H1 (cell line): ENCODE results near the gene FARS2. TPM values are rescaled to one million over a fixed set of nuclear protein-coding genes. Genes with fewer than 3 reads are reported as not detected.

ENCODE experiments used
- CTCF ChIA-PET: fragments of 300-600 bp; sonication (Branson Sonifier 250); formaldehyde crosslinking; loops from one replicate; lab custom pipeline; 2021; ENCODE audit not compliant: partially characterized antibody; lab: Charles Lee
- POLR2A ChIA-PET: fragments of 300-600 bp; sonication (Branson Sonifier 250); formaldehyde crosslinking; loops from one replicate; lab custom pipeline; 2021; ENCODE audit warnings: inconsistent platforms; ENCODE audit not compliant: partially characterized antibody; lab: Charles Lee
- DNase-seq, 2 experiments: peaks; one replicate each; pipeline versions ENCODE4 v3.0.0 to v3.0.0-alpha.2; 2010 to 2022; ENCODE audit warnings: low spot score in 2 of 2, low read depth in 1 of 2, mixed read lengths in 1 of 2
- FAIRE-seq: peaks from 2 replicates; lab custom pipeline; 2011; peaks lifted over from hg19 to GRCh38; lab: Jason Lieb, UNC
- H2AFZ ChIP-seq: 2 replicates; pipeline ENCODE4 v1.8.1; 2012; ENCODE audit warnings: low read length, inconsistent platforms
- H2AK5ac ChIP-seq: 2 replicates; pipeline ENCODE4 v1.6.1; 2013; ENCODE audit warnings: low read depth, low read length
- H2BK120ac ChIP-seq: replicated peaks from 2 replicates; pipeline ENCODE3; 2013; ENCODE audit warnings: low read depth, low read length, inconsistent platforms
- H2BK12ac ChIP-seq: 2 replicates; pipeline ENCODE4 v1.6.1; 2013; ENCODE audit warnings: low read depth, low read length
- H2BK15ac ChIP-seq: 2 replicates; pipeline ENCODE4 v1.6.1; 2013; ENCODE audit warnings: low read length
- H2BK20ac ChIP-seq: 2 replicates; pipeline ENCODE4 v1.6.1; 2013; ENCODE audit warnings: low read length
- H2BK5ac ChIP-seq: 2 replicates; pipeline ENCODE4 v1.6.1; 2013; ENCODE audit warnings: low read depth, low read length
- H3K14ac ChIP-seq: 2 replicates; pipeline ENCODE4 v1.6.1; 2013; ENCODE audit warnings: inconsistent platforms; ENCODE audit not compliant: insufficient read length
- H3K18ac ChIP-seq: 2 replicates; pipeline ENCODE4 v1.6.1; 2013; ENCODE audit warnings: low read length; ENCODE audit errors: extremely low read depth
- H3K23ac ChIP-seq: 2 replicates; pipeline ENCODE4 v1.6.1; 2013; ENCODE audit warnings: inconsistent platforms; ENCODE audit not compliant: insufficient read length
- H3K23me2 ChIP-seq: 2 replicates; pipeline ENCODE4 v1.6.1; 2013; ENCODE audit warnings: low read depth, low read length
- H3K27ac ChIP-seq: 2 replicates; pipeline ENCODE4 v1.6.1; 2011; ENCODE audit warnings: low read depth, low read length, inconsistent platforms
- H3K27me3 ChIP-seq, 4 experiments: replicated peaks in 1 of 4; 1 replicate in 1 of 4; 2 replicates in 3 of 4; pipeline versions ENCODE4 v1.6.1 to v1.8.1; 2011 to 2013; ENCODE audit warnings: low read length in 3 of 4, mild to moderate bottlenecking in 3 of 4, inconsistent platforms in 2 of 4, mixed read lengths in 2 of 4, moderate library complexity in 1 of 4; ENCODE audit not compliant: control insufficient read depth in 3 of 4, insufficient read depth in 3 of 4; ENCODE audit errors: extremely low read depth in 1 of 4
- H3K36me3 ChIP-seq, 4 experiments: 2 replicates each; pipeline versions ENCODE4 v1.6.1 to v1.8.1; 2011 to 2013; ENCODE audit warnings: mild to moderate bottlenecking in 4 of 4, low read length in 3 of 4, moderate library complexity in 2 of 4, control low read depth in 1 of 4, inconsistent platforms in 1 of 4; ENCODE audit not compliant: insufficient read depth in 4 of 4, control insufficient read depth in 2 of 4
- H3K4ac ChIP-seq: replicated peaks from 2 replicates; pipeline ENCODE3; 2013; ENCODE audit warnings: low read length, low read depth, mixed read lengths, inconsistent platforms; ENCODE audit not compliant: insufficient read length
- H3K4me1 ChIP-seq, 4 experiments: replicated peaks in 1 of 4; 1 replicate in 1 of 4; 2 replicates in 3 of 4; pipeline versions ENCODE4 v1.6.1 to v1.8.1; 2011 to 2013; ENCODE audit warnings: low read length in 3 of 4, inconsistent platforms in 2 of 4, mixed read lengths in 1 of 4; ENCODE audit not compliant: insufficient read depth in 4 of 4, control insufficient read depth in 3 of 4
- H3K4me2 ChIP-seq, 2 experiments: 2 replicates each; pipeline versions ENCODE4 v1.6.1 to v1.8.1; 2011 to 2013; ENCODE audit warnings: low read depth in 2 of 2, low read length in 2 of 2, control low read depth in 1 of 2, inconsistent platforms in 1 of 2, mild to moderate bottlenecking in 1 of 2; ENCODE audit not compliant: insufficient read depth in 1 of 2
- H3K4me3 ChIP-seq, 4 experiments: fragments of 200-600, 300-600 bp in 1 of 4; sonication (generic), shearing (Covaris generic), sonication (Bioruptor Twin) in 1 of 4; 2 replicates each; pipeline versions ENCODE4 v1.5.1 to v1.8.1; 2011 to 2016; ENCODE audit warnings: low read length in 4 of 4, low read depth in 3 of 4, control low read depth in 2 of 4, inconsistent platforms in 2 of 4, mild to moderate bottlenecking in 2 of 4, mixed read lengths in 1 of 4, moderate library complexity in 1 of 4; ENCODE audit not compliant: insufficient read depth in 2 of 4; ENCODE audit errors: extremely low read depth in 1 of 4
- H3K56ac ChIP-seq: replicated peaks from 2 replicates; pipeline ENCODE3; 2013; ENCODE audit warnings: low read depth, mild to moderate bottlenecking, mixed read lengths, low read length, inconsistent platforms; ENCODE audit not compliant: insufficient read length
- H3K79me1 ChIP-seq: 2 replicates; pipeline ENCODE4 v1.6.1; 2013; ENCODE audit warnings: low read depth, low read length, control low read depth
- H3K79me2 ChIP-seq, 2 experiments: 2 replicates each; pipeline versions ENCODE4 v1.6.1 to v1.8.1; 2012 to 2013; ENCODE audit warnings: low read length in 2 of 2, mild to moderate bottlenecking in 2 of 2, inconsistent platforms in 1 of 2; ENCODE audit not compliant: insufficient read depth in 2 of 2, control insufficient read depth in 1 of 2
- H3K9ac ChIP-seq, 4 experiments: replicated peaks in 1 of 4; 1 replicate in 1 of 4; 2 replicates in 3 of 4; pipeline versions ENCODE4 v1.6.1 to v1.8.1; 2011 to 2013; ENCODE audit warnings: low read depth in 3 of 4, low read length in 3 of 4, control low read depth in 2 of 4, mild to moderate bottlenecking in 2 of 4, moderate library complexity in 2 of 4, inconsistent platforms in 1 of 4; ENCODE audit errors: extremely low read depth in 1 of 4
- H3K9me3 ChIP-seq, 2 experiments: 2 replicates each; pipeline versions ENCODE4 v1.6.1 to v1.8.1; 2012 to 2013; ENCODE audit warnings: mild to moderate bottlenecking in 2 of 2, moderate library complexity in 2 of 2, control low read depth in 1 of 2, inconsistent platforms in 1 of 2, low read depth in 1 of 2, low read length in 1 of 2, mixed read lengths in 1 of 2; ENCODE audit not compliant: insufficient read depth in 2 of 2
- H4K20me1 ChIP-seq, 2 experiments: replicated peaks in 1 of 2; 2 replicates each; pipeline versions ENCODE3 to v1.8.1; 2011 to 2013; ENCODE audit warnings: inconsistent platforms in 2 of 2, low read length in 2 of 2, mild to moderate bottlenecking in 1 of 2; ENCODE audit not compliant: insufficient read depth in 2 of 2, control insufficient read depth in 1 of 2
- H4K5ac ChIP-seq: 2 replicates; pipeline ENCODE4 v1.6.1; 2013; ENCODE audit warnings: low read length, low read depth, mixed read lengths, inconsistent platforms; ENCODE audit not compliant: insufficient read length
- H4K8ac ChIP-seq: 2 replicates; pipeline ENCODE4 v1.8.0; 2013; ENCODE audit warnings: mild to moderate bottlenecking, moderate library complexity, low read length, inconsistent platforms; ENCODE audit not compliant: insufficient read depth; ENCODE audit errors: extremely low read depth
- H4K91ac ChIP-seq: replicated peaks from 2 replicates; pipeline ENCODE3; 2013; ENCODE audit warnings: low read length, mixed read lengths, inconsistent platforms; ENCODE audit not compliant: insufficient read length
- BRCA1 ChIP-seq: IDR thresholded peaks from 2 replicates; pipeline ENCODE4 v1.6.1; 2012; ENCODE audit warnings: low read depth, low read length, improper control_type of control experiment
- CREB1 ChIP-seq: IDR thresholded peaks from 2 replicates; pipeline ENCODE4 v1.6.1; 2012; ENCODE audit warnings: inconsistent platforms
- EP300 ChIP-seq, 2 experiments: IDR thresholded peaks; 1 replicate in 1 of 2; 2 replicates in 1 of 2; pipeline ENCODE4 v1.6.1; 2011 to 2012; ENCODE audit warnings: low read depth in 2 of 2, low read length in 2 of 2, mild to moderate bottlenecking in 2 of 2, borderline replicate concordance in 1 of 2, inconsistent platforms in 1 of 2, moderate library complexity in 1 of 2
- FOSL1 ChIP-seq: IDR thresholded peaks from 2 replicates; pipeline ENCODE4 v1.6.1; 2011; ENCODE audit warnings: mild to moderate bottlenecking, low read depth, low read length, moderate library complexity; ENCODE audit not compliant: insufficient read depth
- HDAC6 ChIP-seq: IDR thresholded peaks from one replicate; pipeline ENCODE4 v1.7.1; 2012; ENCODE audit warnings: low read depth, mild to moderate bottlenecking, inconsistent platforms, low read length, moderate library complexity
- MAFK ChIP-seq: IDR thresholded peaks from 2 replicates; pipeline ENCODE4 v1.6.1; 2012; ENCODE audit warnings: low read depth, mild to moderate bottlenecking, improper control_type of control experiment, low read length
- NANOG ChIP-seq: IDR thresholded peaks from 2 replicates; pipeline ENCODE4 v1.6.1; 2011; ENCODE audit warnings: low read length, low read depth, mild to moderate bottlenecking, inconsistent platforms; ENCODE audit not compliant: insufficient read depth, poor library complexity, severe bottlenecking
- NRF1 ChIP-seq: IDR thresholded peaks from 2 replicates; pipeline ENCODE4 v1.6.1; 2011; ENCODE audit warnings: mild to moderate bottlenecking, low read depth, low read length, improper control_type of control experiment
- POU5F1 ChIP-seq: IDR thresholded peaks from 2 replicates; pipeline ENCODE4 v1.6.1; 2011; ENCODE audit warnings: low read depth, mild to moderate bottlenecking, low read length, moderate library complexity
- RBBP5 ChIP-seq: IDR thresholded peaks from 2 replicates; pipeline ENCODE4 v1.7.1; 2012; ENCODE audit warnings: low read depth, mild to moderate bottlenecking, inconsistent platforms, low read length, moderate library complexity, borderline replicate concordance
- RFX5 ChIP-seq: IDR thresholded peaks from 2 replicates; pipeline ENCODE4 v1.6.1; 2011; ENCODE audit warnings: low read depth, low read length, improper control_type of control experiment, borderline replicate concordance
- SAP30 ChIP-seq: fragments of 300-600 bp; sonication (generic); IDR thresholded peaks from 2 replicates; pipeline ENCODE4 v1.7.1; 2012; ENCODE audit warnings: low read length, moderate library complexity, mild to moderate bottlenecking, inconsistent platforms; ENCODE audit not compliant: insufficient read depth, insufficient replicate concordance
- SP4 ChIP-seq: IDR thresholded peaks from 2 replicates; pipeline ENCODE4 v1.6.1; 2012; ENCODE audit warnings: low read length, inconsistent platforms
- YY1 ChIP-seq: IDR thresholded peaks from 2 replicates; pipeline ENCODE4 v1.6.1; 2011; ENCODE audit warnings: low read depth, mild to moderate bottlenecking, low read length
- WGBS, 2 experiments: shearing (Covaris generic) in 1 of 2; methylation state at CpG; one replicate each; pipeline versions ENCODE4 v1.1.6 to v1.1.7; 2013 to 2015; ENCODE audit warnings: low lambda C conversion rate in 2 of 2, mixed read lengths in 2 of 2, inconsistent platforms in 1 of 2, low coverage in 1 of 2, missing lambda C conversion rate in 1 of 2; ENCODE audit not compliant: insufficient replicate concordance in 2 of 2, insufficient coverage in 1 of 2, insufficient read length in 1 of 2; ENCODE audit errors: extremely low coverage in 1 of 2, missing lambda C conversion rate in 1 of 2; 5-methylcytosine and 5-hydroxymethylcytosine counted together
- polyA plus RNA-seq, 7 experiments: library from polyadenylated mRNA; depleted of rRNA in 3 of 7; stranded (reverse) in 5 of 7; unstranded in 2 of 7; fragments of >200 nt in 5 of 7; fragments of 200-250 nt in 2 of 7; gene quantifications; 1 replicate in 5 of 7; 2 replicates in 1 of 7; 4 replicates in 1 of 7; pipeline versions ENCODE4 v1.2.1 to v1.2.3, GENCODE V29; 2011 to 2013; ENCODE audit warnings: missing spikeins in 2 of 7, mixed read lengths in 2 of 7
- total RNA-seq: library from RNA; stranded (reverse); fragmentation: NEBNext Ultra II Directional; extraction: Animal tissue kit (Norgen Biotek cat#: 25700); gene quantifications from 2 replicates; pipeline ENCODE4 v1.2.1, GENCODE V29; 2021

The FARS2 gene
- total and polyA plus RNA-seq, 2 of the 8 experiments (the other 6 are each of a cell fraction or from before 2014, with no cell fraction given): 11.7 to 14.4 TPM

- H3K14ac ChIP-seq: no peak overlapping the region
- H2AK5ac ChIP-seq: no peak overlapping the region
- DNase-seq: no peak
- H3K4me3 ChIP-seq: no peak overlapping the region
- no peak overlapping the region for H4K5ac ChIP-seq
- no peaks in the 10 kb centered on the region for H3K36me3 ChIP-seq
- no peaks in the 10 kb centered on the region for H4K20me1 ChIP-seq
- H2BK20ac ChIP-seq: no peak overlapping the region
- POLR2A ChIA-PET: no interaction called here
- no peaks in the 10 kb centered on the region for H3K79me2 ChIP-seq
- no peak overlapping the region for H2BK15ac ChIP-seq
- no peak overlapping the region for H3K23ac ChIP-seq
- H2BK120ac ChIP-seq: no peak overlapping the region
- TF ChIP-seq SP4 (no peak), RBBP5 (no peak), RFX5 (no peak), YY1 (no peak), MAFK (no peak), NRF1 (no peak), NANOG (no peak), CREB1 (no peak), HDAC6 (no peak), EP300 (IDR thresholded peaks at IDR 0.05; ENCODE audit: borderline replicate concordance in 1 of 2, low read depth in 2 of 2, low read length in 2 of 2) (no peak), BRCA1 (no peak), POU5F1 (no peak), SAP30 (no peak), FOSL1 (no peak)
- TF ChIP-seq, all 59 proteins: peak for 0
- no peak for FAIRE-seq
- H3K18ac ChIP-seq: no peak overlapping the region
- H4K91ac ChIP-seq: no peak overlapping the region
- H4K8ac ChIP-seq: no peak overlapping the region
- H3K4me2 ChIP-seq: no peak overlapping the region
- no peak overlapping the region for H3K27ac ChIP-seq
- H3K4ac ChIP-seq: no peak overlapping the region
- CTCF ChIA-PET: interaction anchor here (1.1 kb wide), 1 partner anchor 291 kb away, joined by 3 read pairs; no protein-coding TSS in a partner anchor
- no peak overlapping the region for H3K9ac ChIP-seq
- H3K56ac ChIP-seq: no peak overlapping the region
- H2AFZ ChIP-seq: no peak overlapping the region
- WGBS, 2 experiments: 93% methylated on average over 4 of the region's 4 CpGs; no CpG with 5 or more reads in 1 of the 2 experiments
- 0 out of 4 replicates have a peak, but pooled peaks cover 0 to 2% of the 10 kb centered on the region in 2 experiments for H3K9me3 ChIP-seq
- no peaks in the 10 kb centered on the region for H3K27me3 ChIP-seq
- H2BK5ac ChIP-seq: no peak overlapping the region
- peaks cover 0 to 9% (median 4%) of the 10 kb centered on the region in 4 experiments; a peak in 4 of 7 replicates for H3K4me1 ChIP-seq
- no peaks in the 10 kb centered on the region for H3K23me2 ChIP-seq
- no peaks in the 10 kb centered on the region for H3K79me1 ChIP-seq
- H2BK12ac ChIP-seq: no peak overlapping the region
These were observed 154.9 kb downstream of the FARS2 start for GRCh38 chr6:5416250-5416649.
